Liver (tissue), 9 donors: Measurements from ENCODE around the gene HOXA7. TPM values are rescaled to one million over a fixed set of nuclear protein-coding genes. Genes with fewer than 3 reads are reported as not detected.

Source experiments
- DNase-seq: peaks from one replicate; pipeline ENCODE4 v3.0.0-alpha.2; 2017; ENCODE audit warnings: low spot score
- H3K27ac ChIP-seq, 2 donors: one replicate each; pipeline ENCODE4 v1.7.0; 2013; ENCODE audit warnings: inconsistent platforms in 2 of 2, low read length in 2 of 2, control low read depth in 1 of 2, low read depth in 1 of 2, mild to moderate bottlenecking in 1 of 2
- H3K27me3 ChIP-seq, 4 donors: one replicate each; pipeline versions ENCODE4 v1.6.1 to v1.7.0; 2013; ENCODE audit warnings: low read length in 3 of 4, inconsistent platforms in 1 of 4, mild to moderate bottlenecking in 1 of 4, moderate library complexity in 1 of 4; ENCODE audit not compliant: control insufficient read depth in 4 of 4, insufficient read depth in 4 of 4
- H3K36me3 ChIP-seq, 4 donors: one replicate each; pipeline versions ENCODE4 v1.6.1 to v1.7.0; 2013; ENCODE audit warnings: low read length in 3 of 4, mild to moderate bottlenecking in 3 of 4, low read depth in 1 of 4, moderate library complexity in 1 of 4; ENCODE audit not compliant: control insufficient read depth in 4 of 4, insufficient read depth in 3 of 4
- H3K4me1 ChIP-seq, 4 donors: one replicate each; pipeline versions ENCODE4 v1.6.1 to v1.7.0; 2013; ENCODE audit warnings: low read length in 3 of 4, mild to moderate bottlenecking in 3 of 4, moderate library complexity in 1 of 4; ENCODE audit not compliant: control insufficient read depth in 4 of 4, insufficient read depth in 4 of 4
- H3K4me3 ChIP-seq, 3 donors: one replicate each; pipeline versions ENCODE4 v1.6.1 to v1.7.0; 2013; ENCODE audit warnings: low read length in 3 of 3, control low read depth in 1 of 3, low read depth in 1 of 3, mild to moderate bottlenecking in 1 of 3
- H3K9ac ChIP-seq, 2 donors: one replicate each; pipeline ENCODE4 v1.7.0; 2013; ENCODE audit warnings: low read length in 2 of 2, mild to moderate bottlenecking in 2 of 2, moderate library complexity in 2 of 2, control low read depth in 1 of 2, low read depth in 1 of 2
- H3K9me3 ChIP-seq, 4 donors: one replicate each; pipeline versions ENCODE4 v1.6.1 to v1.7.0; 2013; ENCODE audit warnings: low read length in 3 of 4; ENCODE audit not compliant: control insufficient read depth in 4 of 4
- EGR1 ChIP-seq, 2 donors: IDR thresholded peaks; 2 replicates each; pipeline ENCODE4 v1.6.1; 2016 to 2018; ENCODE audit warnings: antibody characterized with exemption in 2 of 2, low read depth in 2 of 2
- FOXA1 ChIP-seq: IDR thresholded peaks from 2 replicates; pipeline ENCODE4 v1.6.1; 2016; ENCODE audit warnings: antibody characterized with exemption
- FOXA2 ChIP-seq: IDR thresholded peaks from 2 replicates; pipeline ENCODE4 v1.6.1; 2016; ENCODE audit warnings: antibody characterized with exemption
- GABPA ChIP-seq, 2 donors: IDR thresholded peaks in 1 of 2; conservative IDR thresholded peaks in 1 of 2; 2 replicates each; pipeline ENCODE4 v1.6.1; 2016; ENCODE audit warnings: antibody characterized with exemption in 2 of 2, mild to moderate bottlenecking in 1 of 2, moderate library complexity in 1 of 2
- HNF4G ChIP-seq: IDR thresholded peaks from 2 replicates; pipeline ENCODE4 v1.6.1; 2016; ENCODE audit warnings: antibody characterized with exemption
- JUND ChIP-seq, 2 donors: IDR thresholded peaks; 2 replicates each; pipeline ENCODE4 v1.6.1; 2016; ENCODE audit warnings: antibody characterized with exemption in 2 of 2
- NR2F2 ChIP-seq: IDR thresholded peaks from 2 replicates; pipeline ENCODE4 v1.6.1; 2016; ENCODE audit warnings: antibody characterized with exemption
- RAD21 ChIP-seq, 2 donors: IDR thresholded peaks; 2 replicates each; pipeline ENCODE4 v1.6.1; 2016; ENCODE audit warnings: antibody characterized with exemption in 2 of 2, mild to moderate bottlenecking in 2 of 2
- TAF1 ChIP-seq: conservative IDR thresholded peaks from 2 replicates; pipeline ENCODE4 v1.6.1; 2016; ENCODE audit warnings: antibody characterized with exemption, mild to moderate bottlenecking
- YY1 ChIP-seq: IDR thresholded peaks from 2 replicates; pipeline ENCODE4 v1.6.1; 2016; ENCODE audit warnings: antibody characterized with exemption, mild to moderate bottlenecking
- WGBS: extraction: QIAGEN DNeasy Blood & Tissue Kit; methylation state at CpG from one replicate; pipeline ENCODE4 v1.1.7; 2013; 5-methylcytosine and 5-hydroxymethylcytosine counted together
- polyA plus RNA-seq, 2 donors: library from polyadenylated mRNA; stranded (reverse) in 1 of 2; unstranded in 1 of 2; fragments of 200-250 nt in 1 of 2; fragments of >200 nt in 1 of 2; fragmentation: Nextera tagmentation in 1 of 2; extraction: Ambion mirVana in 1 of 2; gene quantifications; one replicate each; pipeline versions ENCODE4 v1.2.1 to v1.2.3, GENCODE V29; 2013 to 2015
- total RNA-seq, 2 donors: library from RNA; depleted of rRNA; stranded (reverse); fragments of >200 nt; gene quantifications; one replicate each; pipeline ENCODE4 v1.2.3, GENCODE V29; 2014
- TF ChIP-seq, protein P1 (sequence below): IDR thresholded peaks from 2 replicates; pipeline ENCODE4 v1.6.1; 2016; ENCODE audit warnings: antibody characterized with exemption
- TF ChIP-seq, protein P2 (sequence below): IDR thresholded peaks from 2 replicates; pipeline ENCODE4 v1.6.1; 2016; ENCODE audit warnings: antibody characterized with exemption, mild to moderate bottlenecking
- TF ChIP-seq, protein P3 (sequence below): IDR thresholded peaks from 2 replicates; pipeline ENCODE4 v1.6.1; 2016; ENCODE audit warnings: antibody characterized with exemption
- TF ChIP-seq, protein P4 (sequence below): fragments of 150-350 bp; IDR thresholded peaks from 2 replicates; pipeline ENCODE4 v1.5.1; 2017; ENCODE audit warnings: improper control_type of control experiment, low read depth, low read length; ENCODE audit not compliant: missing input control
- donor health status: healthy.
- donor health status: healthy.
- donor health status: healthy.
- donor health status: healthy.
- donor health status: healthy.

HOXA7 gene
- total and polyA plus RNA-seq, 4 donors: under 0.01 to 0.05 TPM; not detected in 2

DNA sequence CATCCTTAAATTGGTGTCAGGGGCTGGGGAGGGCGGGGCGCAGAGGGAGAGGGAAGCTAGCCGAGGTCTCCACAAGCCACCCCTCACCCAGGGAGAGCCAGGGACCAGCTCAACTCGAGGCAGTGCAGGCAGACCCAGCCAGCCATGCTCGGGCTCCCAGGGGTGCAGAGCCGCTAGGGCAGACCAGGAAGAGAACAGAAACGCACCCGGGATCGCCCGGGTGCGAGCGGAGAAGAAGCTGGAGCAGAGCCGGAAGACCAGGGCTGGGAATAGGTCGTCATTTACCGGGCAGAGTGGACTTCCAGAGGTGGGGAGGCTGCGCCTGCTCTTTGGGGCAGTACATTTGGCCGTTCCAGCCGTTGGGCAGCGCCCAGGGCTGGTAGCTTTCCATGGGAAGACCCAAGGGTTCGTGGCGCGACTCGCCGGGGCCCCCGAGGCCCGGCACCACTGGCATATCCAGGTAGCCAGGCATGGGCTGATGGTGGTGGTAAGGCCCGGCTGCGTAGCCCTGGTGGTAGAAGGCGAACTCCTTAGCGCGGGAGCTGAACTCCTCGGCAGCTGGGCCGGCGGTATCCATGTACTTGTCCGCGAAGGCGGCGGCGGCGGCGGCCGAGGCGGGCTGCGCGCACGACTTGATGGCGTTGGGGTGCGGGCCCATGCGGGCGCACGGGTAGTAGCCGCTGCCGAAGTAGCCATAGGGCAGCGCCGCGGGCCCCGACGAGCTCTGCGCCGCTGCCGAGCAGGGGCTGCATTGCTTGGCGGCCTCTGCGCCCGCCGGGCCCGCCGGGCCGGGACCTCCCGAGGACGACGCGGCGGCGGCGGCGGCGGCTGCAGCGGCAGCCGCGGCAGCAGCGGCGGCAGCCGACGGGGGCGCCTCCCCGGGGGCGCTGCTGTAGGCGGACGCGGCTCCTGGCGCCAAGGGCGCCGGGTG, 42.7 kb upstream of the HOXA7 start:
- Histone ChIP-seq H3K27me3 (peaks cover 7 to 55% (median 28%) of the 10 kb centered on the region in 4 donors), H3K27ac (no peak overlapping the region), H3K9ac (no peak overlapping the region), H3K36me3 (no peaks in the 10 kb centered on the region), H3K4me3 (peak overlapping the region in 1 of 3 donors; percentile 46), H3K9me3 (peaks cover 0 to 4% (median 0%) of the 10 kb centered on the region in 4 donors), H3K4me1 (peaks cover 18 to 34% (median 24%) of the 10 kb centered on the region in 4 donors)
- TF ChIP-seq, protein P1, sequence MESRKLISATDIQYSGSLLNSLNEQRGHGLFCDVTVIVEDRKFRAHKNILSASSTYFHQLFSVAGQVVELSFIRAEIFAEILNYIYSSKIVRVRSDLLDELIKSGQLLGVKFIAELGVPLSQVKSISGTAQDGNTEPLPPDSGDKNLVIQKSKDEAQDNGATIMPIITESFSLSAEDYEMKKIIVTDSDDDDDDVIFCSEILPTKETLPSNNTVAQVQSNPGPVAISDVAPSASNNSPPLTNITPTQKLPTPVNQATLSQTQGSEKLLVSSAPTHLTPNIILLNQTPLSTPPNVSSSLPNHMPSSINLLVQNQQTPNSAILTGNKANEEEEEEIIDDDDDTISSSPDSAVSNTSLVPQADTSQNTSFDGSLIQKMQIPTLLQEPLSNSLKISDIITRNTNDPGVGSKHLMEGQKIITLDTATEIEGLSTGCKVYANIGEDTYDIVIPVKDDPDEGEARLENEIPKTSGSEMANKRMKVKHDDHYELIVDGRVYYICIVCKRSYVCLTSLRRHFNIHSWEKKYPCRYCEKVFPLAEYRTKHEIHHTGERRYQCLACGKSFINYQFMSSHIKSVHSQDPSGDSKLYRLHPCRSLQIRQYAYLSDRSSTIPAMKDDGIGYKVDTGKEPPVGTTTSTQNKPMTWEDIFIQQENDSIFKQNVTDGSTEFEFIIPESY: no peak
- TF ChIP-seq EGR1 (IDR thresholded peaks at IDR 0.05; ENCODE audit: low read depth in 2 of 2) (no peak), FOXA2 (no peak), RAD21 (IDR thresholded peaks at IDR 0.05) (no peak), TAF1 (no peak), YY1 (no peak), HNF4G (no peak), FOXA1 (no peak), GABPA (IDR thresholded peaks at IDR 0.05 in 1 of 2, conservative IDR thresholded peaks at IDR 0.05 in 1 of 2) (no peak), NR2F2 (no peak), JUND (IDR thresholded peaks at IDR 0.05) (no peak)
- TF ChIP-seq, protein P2, sequence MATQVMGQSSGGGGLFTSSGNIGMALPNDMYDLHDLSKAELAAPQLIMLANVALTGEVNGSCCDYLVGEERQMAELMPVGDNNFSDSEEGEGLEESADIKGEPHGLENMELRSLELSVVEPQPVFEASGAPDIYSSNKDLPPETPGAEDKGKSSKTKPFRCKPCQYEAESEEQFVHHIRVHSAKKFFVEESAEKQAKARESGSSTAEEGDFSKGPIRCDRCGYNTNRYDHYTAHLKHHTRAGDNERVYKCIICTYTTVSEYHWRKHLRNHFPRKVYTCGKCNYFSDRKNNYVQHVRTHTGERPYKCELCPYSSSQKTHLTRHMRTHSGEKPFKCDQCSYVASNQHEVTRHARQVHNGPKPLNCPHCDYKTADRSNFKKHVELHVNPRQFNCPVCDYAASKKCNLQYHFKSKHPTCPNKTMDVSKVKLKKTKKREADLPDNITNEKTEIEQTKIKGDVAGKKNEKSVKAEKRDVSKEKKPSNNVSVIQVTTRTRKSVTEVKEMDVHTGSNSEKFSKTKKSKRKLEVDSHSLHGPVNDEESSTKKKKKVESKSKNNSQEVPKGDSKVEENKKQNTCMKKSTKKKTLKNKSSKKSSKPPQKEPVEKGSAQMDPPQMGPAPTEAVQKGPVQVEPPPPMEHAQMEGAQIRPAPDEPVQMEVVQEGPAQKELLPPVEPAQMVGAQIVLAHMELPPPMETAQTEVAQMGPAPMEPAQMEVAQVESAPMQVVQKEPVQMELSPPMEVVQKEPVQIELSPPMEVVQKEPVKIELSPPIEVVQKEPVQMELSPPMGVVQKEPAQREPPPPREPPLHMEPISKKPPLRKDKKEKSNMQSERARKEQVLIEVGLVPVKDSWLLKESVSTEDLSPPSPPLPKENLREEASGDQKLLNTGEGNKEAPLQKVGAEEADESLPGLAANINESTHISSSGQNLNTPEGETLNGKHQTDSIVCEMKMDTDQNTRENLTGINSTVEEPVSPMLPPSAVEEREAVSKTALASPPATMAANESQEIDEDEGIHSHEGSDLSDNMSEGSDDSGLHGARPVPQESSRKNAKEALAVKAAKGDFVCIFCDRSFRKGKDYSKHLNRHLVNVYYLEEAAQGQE: no peak
- TF ChIP-seq, protein P3, sequence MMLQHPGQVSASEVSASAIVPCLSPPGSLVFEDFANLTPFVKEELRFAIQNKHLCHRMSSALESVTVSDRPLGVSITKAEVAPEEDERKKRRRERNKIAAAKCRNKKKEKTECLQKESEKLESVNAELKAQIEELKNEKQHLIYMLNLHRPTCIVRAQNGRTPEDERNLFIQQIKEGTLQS: no peak
- TF ChIP-seq, protein P4, sequence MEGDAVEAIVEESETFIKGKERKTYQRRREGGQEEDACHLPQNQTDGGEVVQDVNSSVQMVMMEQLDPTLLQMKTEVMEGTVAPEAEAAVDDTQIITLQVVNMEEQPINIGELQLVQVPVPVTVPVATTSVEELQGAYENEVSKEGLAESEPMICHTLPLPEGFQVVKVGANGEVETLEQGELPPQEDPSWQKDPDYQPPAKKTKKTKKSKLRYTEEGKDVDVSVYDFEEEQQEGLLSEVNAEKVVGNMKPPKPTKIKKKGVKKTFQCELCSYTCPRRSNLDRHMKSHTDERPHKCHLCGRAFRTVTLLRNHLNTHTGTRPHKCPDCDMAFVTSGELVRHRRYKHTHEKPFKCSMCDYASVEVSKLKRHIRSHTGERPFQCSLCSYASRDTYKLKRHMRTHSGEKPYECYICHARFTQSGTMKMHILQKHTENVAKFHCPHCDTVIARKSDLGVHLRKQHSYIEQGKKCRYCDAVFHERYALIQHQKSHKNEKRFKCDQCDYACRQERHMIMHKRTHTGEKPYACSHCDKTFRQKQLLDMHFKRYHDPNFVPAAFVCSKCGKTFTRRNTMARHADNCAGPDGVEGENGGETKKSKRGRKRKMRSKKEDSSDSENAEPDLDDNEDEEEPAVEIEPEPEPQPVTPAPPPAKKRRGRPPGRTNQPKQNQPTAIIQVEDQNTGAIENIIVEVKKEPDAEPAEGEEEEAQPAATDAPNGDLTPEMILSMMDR: no peak
- no peak for DNase-seq
- WGBS: 4% methylated on average over 93 of the region's 93 CpGs
